Activated naive CD4-positive, alpha-beta T cell (primary cell): ENCODE measurements around the gene CTR9.

Experiments
- DNase-seq, 4 experiments: peaks; one replicate each; lab custom pipeline; 2025; lab: John Stamatoyannopoulos, UW

The CTR9 gene

DNA sequence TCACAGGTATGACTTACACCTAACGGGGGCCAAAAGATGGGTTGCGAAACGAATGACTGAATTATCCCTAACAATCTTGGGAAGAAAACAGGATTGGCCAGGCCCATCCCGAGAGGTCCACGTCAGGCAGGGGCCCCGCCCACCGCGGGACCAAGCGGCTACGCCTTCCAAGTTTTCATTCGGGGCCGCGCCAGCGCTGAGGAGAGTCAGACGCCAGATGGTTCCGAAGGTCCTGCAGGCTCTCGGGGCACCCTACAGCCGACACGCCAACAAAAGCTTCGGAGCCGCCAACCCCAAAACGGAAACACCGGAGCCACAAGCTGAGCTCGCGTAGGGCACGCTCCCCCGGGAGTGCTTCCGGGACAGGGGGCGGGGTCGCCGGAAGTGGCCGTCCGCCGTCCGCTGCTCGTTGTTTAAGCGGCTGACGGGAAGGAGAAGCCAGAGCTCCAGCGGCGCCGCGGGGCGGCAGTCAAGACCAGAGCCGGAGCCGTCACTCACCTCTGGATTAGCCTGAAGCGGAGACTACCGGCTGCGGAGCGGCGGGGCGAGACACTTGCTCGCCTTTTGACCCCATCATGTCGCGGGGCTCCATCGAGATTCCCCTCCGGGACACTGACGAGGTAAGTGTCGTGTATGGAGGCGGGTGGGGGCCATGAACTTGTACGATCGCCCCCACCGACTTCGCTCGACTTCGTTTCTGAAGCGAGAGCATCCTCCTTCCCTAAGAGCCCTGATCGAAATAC, at the start of gene CTR9:
Gene CTR9, plus strand, starts transcription at position 409 of the 743 bp plus-strand sequence. Its CDS starts 167 bp downstream, at position 576.
- peak; percentile 68 to 87 (median 79) for DNase-seq

DNA sequence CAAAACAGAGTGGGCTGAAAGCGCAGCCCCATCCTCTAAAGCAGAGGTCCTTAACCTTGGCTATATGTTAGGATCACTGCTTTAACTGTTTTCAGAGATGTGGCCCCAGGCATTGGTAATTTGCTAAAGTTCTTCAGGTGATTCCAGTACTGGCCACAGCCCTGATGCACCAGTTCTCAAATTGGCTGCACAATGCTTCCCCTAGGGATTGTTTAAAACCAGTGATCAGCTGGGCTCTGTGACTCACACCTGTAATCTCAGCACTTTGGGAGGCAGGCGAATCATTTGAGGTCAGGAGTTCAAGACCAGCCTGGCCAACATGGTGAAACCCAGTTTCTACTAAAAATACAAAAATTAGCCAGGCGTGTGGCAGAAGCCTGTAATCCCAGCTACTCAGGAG, 49.1 kb upstream of the CTR9 start:
- DNase-seq: no peak

GRCh38 chr11:10708131-10708530, 42.9 kb upstream of the CTR9 start:
- DNase-seq: no peak

DNA sequence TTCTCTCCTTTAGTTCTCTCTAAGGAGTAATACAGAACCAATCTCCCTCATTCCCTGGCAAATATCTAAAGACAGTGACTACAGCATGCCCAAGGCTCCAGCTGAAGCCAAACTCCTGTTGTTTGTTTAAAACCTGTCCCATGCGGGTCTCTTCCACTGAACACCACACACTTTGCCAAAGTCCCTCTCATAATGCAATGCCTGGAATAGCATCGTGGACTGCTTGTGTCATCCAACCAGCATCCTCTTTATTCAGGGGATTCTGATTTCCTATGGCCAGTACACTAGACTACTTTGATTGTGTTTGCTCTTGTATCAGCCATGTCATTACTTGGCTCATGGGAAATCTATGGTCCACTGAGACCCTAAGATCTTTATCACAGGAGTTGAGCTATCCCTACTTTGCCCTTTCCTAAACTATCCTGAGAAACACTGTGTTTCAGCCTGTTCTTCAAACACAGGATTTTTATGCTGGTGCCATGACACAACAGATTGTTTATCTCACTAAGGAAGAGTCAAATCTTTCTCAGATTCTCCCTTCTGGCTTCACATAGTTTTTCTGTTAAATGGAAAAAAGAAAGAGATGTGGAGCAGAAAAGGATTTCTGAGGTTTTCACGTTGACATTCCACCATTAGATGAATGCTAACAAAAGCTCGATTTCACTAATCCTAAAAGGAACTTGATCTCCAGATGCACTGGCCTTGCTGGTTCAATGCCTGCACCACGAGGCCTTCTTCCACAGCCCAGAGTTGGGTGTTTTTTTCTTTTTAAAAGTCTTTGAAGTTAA, 41.6 kb upstream of the CTR9 start:
- DNase-seq: no peak

GRCh38 chr11:10715571-10715970, 35.5 kb upstream of the CTR9 start:
- no peak for DNase-seq

DNA sequence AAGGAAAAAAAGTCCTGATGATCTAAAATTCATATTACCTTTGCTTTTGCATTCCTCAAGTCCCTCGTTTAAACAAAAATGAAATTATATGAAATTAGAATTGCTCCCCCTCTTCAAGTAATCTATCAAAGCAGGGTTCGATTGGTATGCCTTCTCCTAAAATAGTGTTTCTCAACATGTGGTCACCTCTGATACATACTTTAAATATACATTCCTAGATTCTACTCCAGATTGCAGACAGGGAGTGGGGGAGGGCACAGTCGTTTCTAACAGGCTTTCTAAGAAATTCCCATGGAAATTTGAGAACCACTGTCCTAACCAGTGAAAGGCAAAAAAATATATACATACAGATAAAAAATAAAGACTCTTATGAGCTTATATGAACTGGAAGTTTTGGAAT, 34.9 kb upstream of the CTR9 start:
- DNase-seq: no peak

GRCh38 chr11:10716543-10717259, 34.3 kb upstream of the CTR9 start:
- no peak for DNase-seq

GRCh38 chr11:10719616-10720015, 31.4 kb upstream of the CTR9 start:
- DNase-seq: no peak

GRCh38 chr11:10720881-10721376, 30.1 kb upstream of the CTR9 start:
- DNase-seq: no peak

DNA sequence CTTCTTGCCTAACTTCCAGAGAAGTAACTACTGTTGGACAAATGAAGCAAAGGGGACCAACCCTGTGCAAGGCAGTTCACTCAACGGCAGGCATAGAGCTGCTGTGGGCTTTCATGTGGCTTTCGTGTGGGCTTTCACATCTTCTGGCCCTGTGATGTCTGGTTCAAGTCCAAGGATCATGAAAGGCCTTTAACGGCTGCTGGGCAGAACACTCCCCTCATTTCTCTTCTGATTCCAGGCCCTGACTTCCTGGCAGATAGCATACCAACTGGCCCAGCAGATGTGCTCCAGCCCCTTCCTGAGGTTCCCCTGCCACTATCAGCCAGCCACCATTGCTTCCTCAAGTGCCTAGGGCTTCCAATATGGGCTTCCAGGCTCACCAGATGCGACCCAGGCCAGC, 28.7 kb upstream of the CTR9 start:
- DNase-seq: no peak

GRCh38 chr11:10725114-10725906, 25.7 kb upstream of the CTR9 start:
- DNase-seq: no peak

DNA sequence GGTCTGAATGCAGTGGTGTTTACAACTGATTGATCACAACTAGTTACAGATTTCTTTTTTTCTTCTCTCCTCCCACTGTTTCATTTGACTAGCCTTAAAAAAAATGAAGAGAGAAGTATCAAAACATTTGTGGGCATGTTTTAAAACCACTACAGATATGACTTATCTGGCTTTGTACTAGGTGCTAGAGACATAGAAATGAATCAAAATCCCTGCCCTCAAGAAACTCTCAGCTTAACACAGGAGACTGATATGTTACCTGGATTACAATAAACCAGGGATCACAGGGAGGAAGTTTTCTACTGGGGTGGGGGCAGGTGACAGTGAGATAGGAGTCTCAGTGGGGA, 25.2 kb upstream of the CTR9 start:
- no peak for DNase-seq

DNA sequence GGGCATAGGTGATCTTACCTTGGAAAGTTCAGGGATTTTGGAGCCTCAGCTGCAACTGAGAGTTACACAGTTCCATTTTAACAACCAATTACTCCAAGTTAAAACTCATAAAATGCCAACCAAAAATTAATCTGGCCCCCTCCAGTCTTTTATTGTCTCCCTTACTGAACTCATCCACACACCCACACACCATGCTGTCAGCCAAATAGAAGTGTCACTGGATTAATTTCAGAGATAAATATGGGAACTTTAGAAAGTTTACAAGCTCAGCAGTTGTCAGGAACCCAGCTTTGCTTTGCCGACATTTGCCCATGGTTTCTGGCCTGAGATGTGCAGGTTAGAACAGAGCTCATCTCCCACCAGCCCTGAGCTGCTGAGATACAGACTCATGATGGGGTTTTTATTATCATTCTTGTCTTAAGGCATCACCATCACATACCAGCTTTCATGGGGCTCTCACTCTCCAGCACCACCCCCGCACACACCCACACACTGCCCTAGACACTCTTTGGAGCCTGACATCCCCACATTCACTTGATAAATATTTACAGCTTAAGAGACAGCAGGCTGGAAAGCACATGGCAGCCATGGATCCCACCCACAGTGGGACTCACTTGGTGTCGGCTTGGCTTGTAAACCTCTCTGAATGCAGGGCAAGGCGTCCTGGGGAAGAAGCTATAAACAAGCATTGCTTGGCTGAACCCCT, 23.7 kb upstream of the CTR9 start:
- DNase-seq: no peak

DNA sequence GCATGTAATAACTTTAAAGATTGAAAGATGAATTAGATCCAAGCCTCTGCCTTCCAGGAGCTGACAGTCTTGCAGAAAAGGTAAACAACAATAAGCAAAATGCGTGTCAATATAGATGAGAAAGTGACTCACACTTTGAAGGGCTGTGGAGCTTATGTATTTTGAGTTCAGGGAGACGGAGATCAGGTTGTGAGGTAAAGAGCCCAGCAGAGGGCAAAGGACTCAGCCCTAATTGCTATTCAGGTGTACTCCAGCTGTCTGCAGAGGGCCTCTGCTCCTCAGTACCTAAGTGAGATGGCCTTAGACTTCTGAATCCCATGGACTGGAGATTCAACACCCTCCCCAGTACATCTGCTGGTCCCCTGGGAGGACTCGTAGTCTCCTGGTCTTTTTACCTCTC, 22.9 kb upstream of the CTR9 start:
- DNase-seq: no peak

DNA sequence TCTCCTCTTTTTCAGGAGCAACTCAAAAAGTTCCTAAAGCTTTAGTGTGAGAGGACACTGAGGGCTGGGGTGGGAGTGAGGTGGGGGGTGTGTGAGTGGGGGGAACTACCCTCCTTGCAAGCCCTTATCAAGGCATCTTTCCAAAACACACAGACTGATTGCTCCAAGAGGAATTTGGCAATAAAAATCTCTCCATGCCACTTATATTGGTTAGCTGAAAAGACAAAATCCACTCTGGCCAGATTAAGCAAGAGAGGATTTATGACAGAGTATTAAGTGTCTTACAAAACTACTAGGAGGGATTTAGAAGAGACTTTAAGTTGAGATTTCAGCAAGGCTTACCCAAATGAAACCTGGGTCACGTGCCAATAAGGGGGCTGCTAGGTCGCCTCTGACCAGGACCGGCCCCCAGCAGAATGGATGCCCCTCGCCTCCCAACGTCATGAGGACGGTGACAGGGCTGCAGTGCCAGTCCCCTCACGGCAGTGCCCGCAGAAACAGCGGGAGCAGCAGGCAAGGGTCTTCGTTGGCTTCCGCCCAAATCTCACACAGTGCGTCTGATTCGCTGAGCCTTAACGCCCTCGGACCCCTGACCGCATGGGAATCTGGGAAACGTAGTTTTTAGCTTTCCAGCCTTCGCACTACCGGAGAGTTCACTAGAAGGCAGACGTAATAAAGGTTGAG, 22.1 kb upstream of the CTR9 start:
- no peak for DNase-seq

DNA sequence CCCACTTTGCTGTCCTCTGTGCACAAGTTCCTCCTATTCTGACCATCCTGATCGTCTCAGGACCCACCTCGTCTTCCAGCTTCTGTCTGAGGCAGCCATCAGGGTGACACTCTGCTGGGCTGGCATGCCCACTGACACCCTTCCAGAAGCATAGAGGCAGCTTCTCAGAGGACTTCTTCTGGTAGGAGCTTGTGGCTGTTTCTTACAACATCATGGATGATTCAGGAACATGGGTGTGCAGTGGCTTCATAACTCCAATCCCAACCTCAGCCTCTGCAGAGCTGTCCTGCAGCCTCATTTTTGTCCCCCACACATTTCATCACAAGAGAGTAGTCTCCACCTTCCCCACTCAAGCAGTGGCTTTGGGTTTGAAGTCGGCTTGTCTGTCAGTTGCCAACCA, 20.9 kb upstream of the CTR9 start:
- DNase-seq: no peak

DNA sequence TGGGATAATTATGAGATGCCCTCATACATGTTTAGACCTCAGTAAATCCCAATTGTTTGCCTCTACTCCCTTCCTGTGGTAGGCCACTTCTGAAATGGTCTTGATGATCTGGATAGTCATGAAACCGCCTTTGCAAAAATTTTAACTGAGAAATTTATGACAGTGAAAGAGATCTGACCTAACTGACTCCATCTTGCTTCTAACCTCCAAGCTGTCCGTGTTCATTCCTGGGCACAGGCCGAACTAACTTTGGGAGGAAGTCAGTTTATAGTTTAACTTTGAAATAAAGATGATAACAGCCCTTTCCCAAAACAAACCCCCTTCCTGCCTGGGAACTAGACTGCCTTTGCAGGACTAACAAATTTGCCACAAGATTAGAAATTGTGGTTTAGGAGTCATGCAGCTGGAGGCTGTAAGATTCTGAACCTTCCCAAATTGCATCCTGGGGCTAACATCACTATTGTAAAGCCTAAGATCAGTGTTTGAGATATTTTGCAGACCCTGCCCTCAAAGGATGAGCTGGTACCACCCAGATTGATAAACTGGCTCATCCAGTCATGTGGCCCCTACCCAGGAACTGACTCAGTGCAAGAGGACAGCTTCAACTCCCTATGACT, 19.9 kb upstream of the CTR9 start:
- DNase-seq: no peak

- DNase-seq: peak; percentile 70 to 80 (median 75)
Measured at GRCh38 chr11:10735481-10736475, 15.3 kb upstream of the CTR9 start.
